GM18499 (cell line): ENCODE data around the gene SOCS3.
"Not testable (repeated sequence)": the region's sequence is repeated elsewhere in the genome, so short reads cannot be mapped to it uniquely, and the experiment has no call there.

Experiments
- ATAC-seq: cut with Tn5 transposase; IDR thresholded peaks from one replicate; pipeline ENCODE4 v1.9.1; 2021; ENCODE audit warnings: moderate number of reproducible peaks; ENCODE audit not compliant: insufficient read depth, unreplicated experiment

Gene SOCS3

DNA sequence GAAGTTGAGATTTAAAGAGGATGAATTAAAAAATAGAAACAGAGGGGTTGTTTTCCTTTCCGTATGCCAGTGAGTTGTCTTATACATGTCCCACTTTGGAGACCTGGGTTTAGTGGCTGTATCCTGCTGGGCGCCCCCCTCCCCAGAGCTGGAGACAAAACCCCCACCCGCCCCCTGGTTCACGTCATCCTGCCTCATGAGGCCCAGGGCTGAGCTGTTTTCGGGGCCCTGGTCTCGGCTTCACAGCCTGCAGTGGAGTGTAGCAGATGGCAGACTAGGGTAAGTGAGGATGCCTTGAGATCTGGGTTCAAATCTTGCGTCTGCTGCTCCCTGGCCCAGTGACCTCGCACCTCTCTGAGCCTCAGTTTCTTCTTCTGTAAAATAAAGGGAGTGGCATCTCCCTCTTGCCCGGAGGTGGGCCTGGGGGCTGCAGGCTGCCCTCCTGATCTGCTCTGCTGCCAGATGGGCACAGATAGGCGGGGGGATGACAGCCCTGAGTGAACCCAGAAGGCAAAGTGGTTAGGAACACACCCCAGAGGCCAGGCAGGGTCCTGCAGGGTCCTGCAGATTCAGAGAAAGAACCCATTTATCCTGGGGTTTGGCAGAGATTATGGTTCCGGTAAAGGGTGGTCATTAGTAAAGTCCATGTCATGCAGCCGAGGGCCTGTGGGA, 45.1 kb downstream of the SOCS3 start:
- no peak for ATAC-seq

- ATAC-seq: no peak
These were observed 45.9 kb downstream of the SOCS3 start for GRCh38 chr17:78313735-78314648.

GRCh38 chr17:78309659-78310255, 50.1 kb downstream of the SOCS3 start:
- not testable (repeated sequence) for ATAC-seq

DNA sequence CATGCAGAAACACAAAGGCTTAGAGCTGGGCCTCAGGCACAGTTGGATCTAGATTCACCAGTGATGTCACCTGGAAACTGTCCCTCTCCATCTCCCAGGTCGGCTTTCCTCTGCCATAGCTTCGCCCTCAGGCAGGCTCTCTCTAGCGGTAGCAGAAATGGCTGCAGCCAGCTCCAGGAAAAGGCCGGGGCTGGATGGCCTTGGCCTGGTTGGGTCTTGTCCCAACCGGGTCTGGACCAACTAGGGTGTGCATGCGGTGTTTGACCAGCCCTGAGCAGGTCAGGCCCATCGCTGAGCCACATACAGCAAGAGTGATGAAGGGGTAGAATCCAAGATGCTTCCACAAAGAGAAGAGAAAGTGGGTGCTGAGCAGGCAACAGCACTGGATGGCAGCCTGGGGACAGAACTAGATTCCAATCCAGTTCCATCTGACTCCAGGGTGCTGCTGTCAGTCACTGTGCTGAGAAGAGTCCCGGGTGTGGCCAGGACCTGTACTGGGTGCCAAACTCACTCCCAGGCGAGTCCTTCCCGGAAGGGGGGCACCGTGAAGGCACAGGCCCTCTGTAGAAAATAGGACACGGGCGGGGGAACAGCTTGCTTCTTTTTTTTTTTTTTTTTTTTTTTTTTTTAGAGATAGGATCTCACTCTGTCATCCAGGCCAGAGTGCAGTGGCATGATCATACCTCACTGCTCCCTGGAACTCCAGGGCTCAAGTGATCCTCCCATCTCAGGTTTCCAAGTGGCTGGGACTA, 51.8 kb downstream of the SOCS3 start:
- ATAC-seq: no peak

DNA sequence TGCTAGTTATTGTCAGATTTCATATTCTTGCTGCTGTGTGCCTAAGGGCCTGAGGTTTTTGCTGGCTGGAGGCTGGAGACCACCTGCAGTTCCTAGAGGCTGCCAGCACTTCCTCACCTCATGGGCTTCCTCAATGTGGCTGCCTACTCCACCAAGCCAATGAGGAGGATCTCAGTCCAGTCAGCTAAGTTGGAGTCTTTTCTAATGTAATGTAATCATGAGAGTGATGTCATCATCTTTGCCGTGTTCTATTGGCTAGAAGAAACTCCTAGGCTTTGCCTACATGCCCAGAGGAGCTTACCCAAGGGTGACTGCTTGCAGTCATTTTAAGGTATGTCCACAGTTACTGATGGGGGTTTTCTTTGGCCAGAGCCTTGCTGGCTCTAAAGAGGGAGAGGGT, 53.0 kb downstream of the SOCS3 start:
- ATAC-seq: no peak
